PC-9 (cell line): ENCODE measurements around the gene LIN7C.

Source experiments
- EZH2 ChIP-seq: fragments of 200-600 bp; sonication (generic); IDR thresholded peaks from 2 replicates; pipeline ENCODE4 v1.8.0; 2017; ENCODE audit warnings: antibody characterized with exemption, low read depth
- TF ChIP-seq, protein P1 (sequence below): fragments of 200-600 bp; sonication (generic); conservative IDR thresholded peaks from 2 replicates; pipeline ENCODE4 v1.6.1; 2017; ENCODE audit warnings: mixed run types, antibody characterized with exemption, mild to moderate bottlenecking, moderate library complexity

DNA sequence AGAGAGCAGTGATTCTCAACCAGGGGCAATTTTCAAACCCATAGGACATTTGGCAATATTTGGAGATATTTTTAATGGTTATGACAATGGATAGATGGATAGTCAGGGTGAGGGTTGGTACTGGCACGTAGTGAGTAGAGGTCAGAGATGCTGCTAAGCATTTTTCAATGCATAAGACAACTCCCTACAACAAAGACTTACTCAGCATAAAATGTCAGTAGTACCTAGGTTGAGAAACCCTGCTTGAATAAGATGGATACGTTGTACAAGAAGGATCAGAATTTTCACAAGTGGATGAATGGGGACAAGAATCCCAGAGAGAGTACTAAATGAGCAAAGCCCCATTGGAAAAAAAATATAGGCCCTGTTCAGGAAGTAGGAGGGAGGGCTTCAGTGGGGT is 11.9 kb upstream of the LIN7C start:
- TF ChIP-seq, protein P1, sequence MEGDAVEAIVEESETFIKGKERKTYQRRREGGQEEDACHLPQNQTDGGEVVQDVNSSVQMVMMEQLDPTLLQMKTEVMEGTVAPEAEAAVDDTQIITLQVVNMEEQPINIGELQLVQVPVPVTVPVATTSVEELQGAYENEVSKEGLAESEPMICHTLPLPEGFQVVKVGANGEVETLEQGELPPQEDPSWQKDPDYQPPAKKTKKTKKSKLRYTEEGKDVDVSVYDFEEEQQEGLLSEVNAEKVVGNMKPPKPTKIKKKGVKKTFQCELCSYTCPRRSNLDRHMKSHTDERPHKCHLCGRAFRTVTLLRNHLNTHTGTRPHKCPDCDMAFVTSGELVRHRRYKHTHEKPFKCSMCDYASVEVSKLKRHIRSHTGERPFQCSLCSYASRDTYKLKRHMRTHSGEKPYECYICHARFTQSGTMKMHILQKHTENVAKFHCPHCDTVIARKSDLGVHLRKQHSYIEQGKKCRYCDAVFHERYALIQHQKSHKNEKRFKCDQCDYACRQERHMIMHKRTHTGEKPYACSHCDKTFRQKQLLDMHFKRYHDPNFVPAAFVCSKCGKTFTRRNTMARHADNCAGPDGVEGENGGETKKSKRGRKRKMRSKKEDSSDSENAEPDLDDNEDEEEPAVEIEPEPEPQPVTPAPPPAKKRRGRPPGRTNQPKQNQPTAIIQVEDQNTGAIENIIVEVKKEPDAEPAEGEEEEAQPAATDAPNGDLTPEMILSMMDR: no peak
- no peak for TF ChIP-seq EZH2
